Measurements from ENCODE around the gene CUBN. TPM values are rescaled to one million over a fixed set of nuclear protein-coding genes. Genes with fewer than 3 reads are reported as not detected.

The CUBN gene
- total and polyA plus RNA-seq, 9 of the 15 experiments (the other 6 are each of a cell fraction or from before 2014, with no cell fraction given), result 0.04 to 0.33 (median 0.09) TPM

DNA sequence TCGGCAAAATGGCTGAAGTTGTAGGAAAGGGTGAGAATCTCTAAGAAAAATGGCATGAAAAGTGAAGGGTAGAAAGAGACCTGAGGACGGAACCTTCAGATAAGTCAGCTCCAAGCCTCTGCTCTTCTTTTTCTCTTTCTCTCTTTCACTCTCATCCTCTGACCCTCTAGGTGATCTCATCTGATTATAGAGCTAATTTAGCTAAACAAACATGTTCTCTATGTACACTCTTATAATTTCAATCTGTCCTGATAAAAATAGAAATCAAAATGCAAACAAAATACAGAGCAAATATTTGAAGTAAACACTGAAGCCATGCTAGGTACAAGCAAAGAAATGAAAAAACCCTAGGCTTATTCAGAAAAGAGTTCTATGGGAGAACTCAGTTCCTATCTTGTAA is 14.4 kb upstream of the CUBN start:
- no peaks in the 10 kb centered on the region for H4K20me1 ChIP-seq (replicated peaks; ENCODE audit: control insufficient read depth, insufficient read depth, low read length)
- H3K27ac ChIP-seq (ENCODE audit: extremely low read depth, low read depth, low read length), result no peak overlapping the region
- H3K9ac ChIP-seq (ENCODE audit: insufficient read depth in 1 of 2, low read depth in 2 of 2, low read length in 2 of 2), result no peak overlapping the region
- H3K4me3 ChIP-seq, result no peak overlapping the region
- H3K27me3 ChIP-seq (ENCODE audit: control insufficient read depth in 2 of 2, insufficient read depth in 2 of 2, low read length in 2 of 2), result no peaks in the 10 kb centered on the region
- TF ChIP-seq SAP30 (IDR thresholded peaks at IDR 0.05; ENCODE audit: borderline replicate concordance, insufficient read depth, low read depth, low read length, poor library complexity, severe bottlenecking) (no peak), BMI1 (IDR thresholded peaks at IDR 0.05; ENCODE audit: low read length) (no peak), BACH1 (tag; IDR thresholded peaks at IDR 0.05) (no peak), DMBX1 (CRISPR knock-in tag; IDR thresholded peaks at IDR 0.05; ENCODE audit: borderline replicate concordance) (no peak), PHB (CRISPR knock-in tag; IDR thresholded peaks at IDR 0.05) (no peak), FUS (optimal IDR thresholded peaks at IDR 0.05; ENCODE audit: low read depth, low read length) (no peak), MED1 (CRISPR knock-in tag; IDR thresholded peaks at IDR 0.05; ENCODE audit: borderline replicate concordance) (no peak), ARHGAP35 (IDR thresholded peaks at IDR 0.05; ENCODE audit: partially characterized antibody) (no peak), RBM17 (IDR thresholded peaks at IDR 0.05; ENCODE audit: borderline replicate concordance, low read depth, low read length) (no peak), PTBP1 (IDR thresholded peaks at IDR 0.05; ENCODE audit: low read depth, low read length) (no peak), TRIM24 (IDR thresholded peaks at IDR 0.05) (no peak), SOX6 (IDR thresholded peaks at IDR 0.05) (no peak), ZNF174 (CRISPR knock-in tag; IDR thresholded peaks at IDR 0.05) (no peak), RFX7 (CRISPR knock-in tag; IDR thresholded peaks at IDR 0.05) (no peak), ZNF3 (CRISPR knock-in tag; IDR thresholded peaks at IDR 0.05) (no peak), ZNF354B (CRISPR knock-in tag; IDR thresholded peaks at IDR 0.05) (no peak)
- TF ChIP-seq, protein P1, sequence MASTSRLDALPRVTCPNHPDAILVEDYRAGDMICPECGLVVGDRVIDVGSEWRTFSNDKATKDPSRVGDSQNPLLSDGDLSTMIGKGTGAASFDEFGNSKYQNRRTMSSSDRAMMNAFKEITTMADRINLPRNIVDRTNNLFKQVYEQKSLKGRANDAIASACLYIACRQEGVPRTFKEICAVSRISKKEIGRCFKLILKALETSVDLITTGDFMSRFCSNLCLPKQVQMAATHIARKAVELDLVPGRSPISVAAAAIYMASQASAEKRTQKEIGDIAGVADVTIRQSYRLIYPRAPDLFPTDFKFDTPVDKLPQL (IDR thresholded peaks at IDR 0.05; ENCODE audit: extremely low read depth, insufficient read length), result no peak
- TF ChIP-seq, protein P2, sequence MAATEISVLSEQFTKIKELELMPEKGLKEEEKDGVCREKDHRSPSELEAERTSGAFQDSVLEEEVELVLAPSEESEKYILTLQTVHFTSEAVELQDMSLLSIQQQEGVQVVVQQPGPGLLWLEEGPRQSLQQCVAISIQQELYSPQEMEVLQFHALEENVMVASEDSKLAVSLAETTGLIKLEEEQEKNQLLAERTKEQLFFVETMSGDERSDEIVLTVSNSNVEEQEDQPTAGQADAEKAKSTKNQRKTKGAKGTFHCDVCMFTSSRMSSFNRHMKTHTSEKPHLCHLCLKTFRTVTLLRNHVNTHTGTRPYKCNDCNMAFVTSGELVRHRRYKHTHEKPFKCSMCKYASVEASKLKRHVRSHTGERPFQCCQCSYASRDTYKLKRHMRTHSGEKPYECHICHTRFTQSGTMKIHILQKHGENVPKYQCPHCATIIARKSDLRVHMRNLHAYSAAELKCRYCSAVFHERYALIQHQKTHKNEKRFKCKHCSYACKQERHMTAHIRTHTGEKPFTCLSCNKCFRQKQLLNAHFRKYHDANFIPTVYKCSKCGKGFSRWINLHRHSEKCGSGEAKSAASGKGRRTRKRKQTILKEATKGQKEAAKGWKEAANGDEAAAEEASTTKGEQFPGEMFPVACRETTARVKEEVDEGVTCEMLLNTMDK (IDR thresholded peaks at IDR 0.05; ENCODE audit: borderline replicate concordance, insufficient read depth, low read depth, low read length, poor library complexity, severe bottlenecking), result no peak
- no peaks in the 10 kb centered on the region for H3K36me3 ChIP-seq (ENCODE audit: control insufficient read depth, insufficient read depth, low read length)
- FAIRE-seq (no peak), ATAC-seq (no peak), DNase-seq (ENCODE audit: extremely low read depth in 1 of 4, low spot score in 3 of 4) (no peak)
- H2AFZ ChIP-seq (ENCODE audit: low read depth, low read length), result no peak overlapping the region
- H3K4me1 ChIP-seq (replicated peaks in 1 of 2; ENCODE audit: control insufficient read depth in 2 of 2, insufficient read depth in 2 of 2, low read length in 2 of 2), result 0 out of 5 replicates have a peak, but pooled peaks cover 0 to 3% of the 10 kb centered on the region in 2 experiments
- ChIA-PET CTCF (ENCODE audit: low intra/inter-chr PET ratio) (no interaction called here), POLR2A (interaction anchor here (1.9 kb wide), 1 partner anchor 12 kb away, joined by 5 read pairs; no protein-coding TSS in a partner anchor)
- no peak overlapping the region for H3K4me2 ChIP-seq (ENCODE audit: insufficient read depth, low read length)
- intact Hi-C loops (cut with micrococcal nuclease), result loop anchor here (10.0 kb wide), 1 partner anchor 189 kb away; no protein-coding TSS in a partner anchor
- 69% methylated on average over 2 of the region's 2 CpGs for WGBS (ENCODE audit: insufficient coverage, low coverage, missing lambda C conversion rate)
- H3K9me3 ChIP-seq (replicated peaks; ENCODE audit: control insufficient read depth, insufficient read depth, low read depth, low read length), result no peaks in the 10 kb centered on the region
- in situ Hi-C loops (cut with MboI), result no loop called here
- BruUV-seq (replicated peaks), result no TSS peak
- no peaks in the 10 kb centered on the region for H3K79me2 ChIP-seq (ENCODE audit: control insufficient read depth, insufficient read depth, low read length)
- no peaks in the 10 kb centered on the region for H3K9me1 ChIP-seq (ENCODE audit: control insufficient read depth, insufficient read depth, low read length)

Data from K562 (cell line).